Measurements from ENCODE around the gene DCLK3.

Gene DCLK3

GRCh38 chr3:36762918-36763849 is 1.2 kb downstream of the DCLK3 start:
- no peak overlapping the region for H2BK120ac ChIP-seq (ENCODE audit: insufficient read depth, low read length, poor library complexity)
- DNase-seq: no peak
- H4K12ac ChIP-seq (ENCODE audit: low read depth, low read length): no peak overlapping the region
- no peak overlapping the region for H3K4ac ChIP-seq (ENCODE audit: low read depth, low read length)
- no peaks in the 10 kb centered on the region for H3K36me3 ChIP-seq (ENCODE audit: control insufficient read depth in 1 of 2, insufficient read depth in 2 of 2, low read length in 2 of 2)
- H3K4me1 ChIP-seq (ENCODE audit: control insufficient read depth in 1 of 2, insufficient read depth in 2 of 2, low read length in 2 of 2): peaks cover 4 to 8% of the 10 kb centered on the region in 2 experiments
- no peak overlapping the region for H2BK5ac ChIP-seq (ENCODE audit: low read depth, low read length, poor library complexity)
- H3K79me1 ChIP-seq (ENCODE audit: low read length): no peaks in the 10 kb centered on the region
- no peak overlapping the region for H3K27ac ChIP-seq (ENCODE audit: low read depth, low read length)
- H2AFZ ChIP-seq (ENCODE audit: insufficient read depth, low read length, poor library complexity): no peak overlapping the region
- no peak overlapping the region for H2AK5ac ChIP-seq (ENCODE audit: low read length)
- peaks cover 10% of the 10 kb centered on the region for H3K9me3 ChIP-seq (ENCODE audit: insufficient read depth, low read depth, low read length)
- H2BK12ac ChIP-seq (ENCODE audit: low read length): no peak overlapping the region
- no peak overlapping the region for H3K9ac ChIP-seq (ENCODE audit: low read length)
- no peak overlapping the region for H4K91ac ChIP-seq (ENCODE audit: low read depth, low read length)
- peaks cover 28% of the 10 kb centered on the region for H3K27me3 ChIP-seq (ENCODE audit: insufficient read depth, low read length)
- no peak overlapping the region for H3K18ac ChIP-seq (ENCODE audit: low read length)
- WGBS (ENCODE audit: extremely low coverage, insufficient coverage, insufficient read length): no CpG with 5 or more reads among the region's 10 CpGs
- no peak overlapping the region for H3K4me3 ChIP-seq (ENCODE audit: low read depth, low read length)
- H3K23ac ChIP-seq (ENCODE audit: low read length): no peak overlapping the region
- H4K8ac ChIP-seq (ENCODE audit: low read depth, low read length): no peak overlapping the region
- H3K4me2 ChIP-seq (ENCODE audit: low read length): peak overlapping the region; percentile 55
- no peak overlapping the region for H3K14ac ChIP-seq (ENCODE audit: low read length)
- no peaks in the 10 kb centered on the region for H3K79me2 ChIP-seq (ENCODE audit: control insufficient read depth, insufficient read depth, low read length, poor library complexity)

- Histone ChIP-seq H2AK5ac (ENCODE audit: low read length) (no peak overlapping the region), H3K79me2 (ENCODE audit: control insufficient read depth, insufficient read depth, low read length, poor library complexity) (no peaks in the 10 kb centered on the region), H3K23ac (ENCODE audit: low read length) (no peak overlapping the region), H3K9ac (ENCODE audit: low read length) (no peak overlapping the region), H3K18ac (ENCODE audit: low read length) (no peak overlapping the region), H3K4me1 (ENCODE audit: control insufficient read depth in 1 of 2, insufficient read depth in 2 of 2, low read length in 2 of 2) (peaks cover 4 to 8% of the 10 kb centered on the region in 2 experiments), H3K79me1 (ENCODE audit: low read length) (no peaks in the 10 kb centered on the region), H3K9me3 (ENCODE audit: insufficient read depth, low read depth, low read length) (peaks cover 13% of the 10 kb centered on the region), H4K91ac (ENCODE audit: low read depth, low read length) (no peak overlapping the region), H3K27me3 (ENCODE audit: insufficient read depth, low read length) (peaks cover 28% of the 10 kb centered on the region), H3K14ac (ENCODE audit: low read length) (no peak overlapping the region), H2BK12ac (ENCODE audit: low read length) (no peak overlapping the region), H3K4ac (ENCODE audit: low read depth, low read length) (no peak overlapping the region), H2BK120ac (ENCODE audit: insufficient read depth, low read length, poor library complexity) (no peak overlapping the region), H2BK5ac (ENCODE audit: low read depth, low read length, poor library complexity) (no peak overlapping the region), H4K12ac (ENCODE audit: low read depth, low read length) (no peak overlapping the region), H3K4me2 (ENCODE audit: low read length) (no peak overlapping the region), H2AFZ (ENCODE audit: insufficient read depth, low read length, poor library complexity) (no peak overlapping the region), H4K8ac (ENCODE audit: low read depth, low read length) (no peak overlapping the region), H3K4me3 (ENCODE audit: low read depth, low read length) (no peak overlapping the region), H3K27ac (ENCODE audit: low read depth, low read length) (no peak overlapping the region), H3K36me3 (ENCODE audit: control insufficient read depth in 1 of 2, insufficient read depth in 2 of 2, low read length in 2 of 2) (no peaks in the 10 kb centered on the region)
- no CpG with 5 or more reads among the region's 3 CpGs for WGBS (ENCODE audit: extremely low coverage, insufficient coverage, insufficient read length)
- DNase-seq: no peak
These were observed 2.6 kb downstream of the DCLK3 start for GRCh38 chr3:36761779-36762178.

- H3K18ac ChIP-seq (ENCODE audit: low read length): no peak overlapping the region
- H2AK5ac ChIP-seq (ENCODE audit: low read length): no peak overlapping the region
- no peak overlapping the region for H3K4me2 ChIP-seq (ENCODE audit: low read length)
- H3K27ac ChIP-seq (ENCODE audit: low read depth, low read length): no peak overlapping the region
- no peak for DNase-seq
- no peak overlapping the region for H3K4ac ChIP-seq (ENCODE audit: low read depth, low read length)
- H4K12ac ChIP-seq (ENCODE audit: low read depth, low read length): no peak overlapping the region
- H3K9ac ChIP-seq (ENCODE audit: low read length): no peak overlapping the region
- no peak overlapping the region for H3K14ac ChIP-seq (ENCODE audit: low read length)
- no CpG with 5 or more reads among the region's 1 CpG for WGBS (ENCODE audit: extremely low coverage, insufficient coverage, insufficient read length)
- no peaks in the 10 kb centered on the region for H3K36me3 ChIP-seq (ENCODE audit: control insufficient read depth in 1 of 2, insufficient read depth in 2 of 2, low read length in 2 of 2)
- H2BK120ac ChIP-seq (ENCODE audit: insufficient read depth, low read length, poor library complexity): no peak overlapping the region
- H3K79me1 ChIP-seq (ENCODE audit: low read length): no peaks in the 10 kb centered on the region
- no peak overlapping the region for H2BK5ac ChIP-seq (ENCODE audit: low read depth, low read length, poor library complexity)
- no peaks in the 10 kb centered on the region for H3K4me1 ChIP-seq (ENCODE audit: control insufficient read depth in 1 of 2, insufficient read depth in 2 of 2, low read length in 2 of 2)
- H3K79me2 ChIP-seq (ENCODE audit: control insufficient read depth, insufficient read depth, low read length, poor library complexity): no peaks in the 10 kb centered on the region
- H2AFZ ChIP-seq (ENCODE audit: insufficient read depth, low read length, poor library complexity): no peak overlapping the region
- H3K27me3 ChIP-seq (ENCODE audit: insufficient read depth, low read length): no peaks in the 10 kb centered on the region
- peaks cover 3% of the 10 kb centered on the region for H3K9me3 ChIP-seq (ENCODE audit: insufficient read depth, low read depth, low read length)
- H3K23ac ChIP-seq (ENCODE audit: low read length): no peak overlapping the region
- no peak overlapping the region for H4K91ac ChIP-seq (ENCODE audit: low read depth, low read length)
- no peak overlapping the region for H4K8ac ChIP-seq (ENCODE audit: low read depth, low read length)
- H2BK12ac ChIP-seq (ENCODE audit: low read length): no peak overlapping the region
- H3K4me3 ChIP-seq (ENCODE audit: low read depth, low read length): no peak overlapping the region
These were observed 8.1 kb downstream of the DCLK3 start for GRCh38 chr3:36756269-36756668.

- no peak overlapping the region for H3K27ac ChIP-seq (ENCODE audit: low read depth, low read length)
- WGBS (ENCODE audit: extremely low coverage, insufficient coverage, insufficient read length): no CpG with 5 or more reads among the region's 1 CpG
These were observed 13.0 kb downstream of the DCLK3 start for GRCh38 chr3:36751326-36751725.

More at GRCh38 chr3:36751326-36751725, 13.0 kb downstream of the DCLK3 start:
- no peak overlapping the region for H3K9ac ChIP-seq (ENCODE audit: low read length)
- no peak overlapping the region for H4K91ac ChIP-seq (ENCODE audit: low read depth, low read length)
- no peaks in the 10 kb centered on the region for H3K79me1 ChIP-seq (ENCODE audit: low read length)
- H3K4ac ChIP-seq (ENCODE audit: low read depth, low read length): no peak overlapping the region
- DNase-seq: no peak
- H2BK120ac ChIP-seq (ENCODE audit: insufficient read depth, low read length, poor library complexity): no peak overlapping the region
- H3K14ac ChIP-seq (ENCODE audit: low read length): no peak overlapping the region
- H3K4me3 ChIP-seq (ENCODE audit: low read depth, low read length): no peak overlapping the region
- no peak overlapping the region for H3K4me2 ChIP-seq (ENCODE audit: low read length)
- H3K23ac ChIP-seq (ENCODE audit: low read length): no peak overlapping the region
- H3K27me3 ChIP-seq (ENCODE audit: insufficient read depth, low read length): no peaks in the 10 kb centered on the region
- H3K36me3 ChIP-seq (ENCODE audit: control insufficient read depth in 1 of 2, insufficient read depth in 2 of 2, low read length in 2 of 2): no peaks in the 10 kb centered on the region
- no peak overlapping the region for H4K12ac ChIP-seq (ENCODE audit: low read depth, low read length)
- H4K8ac ChIP-seq (ENCODE audit: low read depth, low read length): no peak overlapping the region
- no peak overlapping the region for H2AFZ ChIP-seq (ENCODE audit: insufficient read depth, low read length, poor library complexity)
- no peaks in the 10 kb centered on the region for H3K79me2 ChIP-seq (ENCODE audit: control insufficient read depth, insufficient read depth, low read length, poor library complexity)
- no peaks in the 10 kb centered on the region for H3K4me1 ChIP-seq (ENCODE audit: control insufficient read depth in 1 of 2, insufficient read depth in 2 of 2, low read length in 2 of 2)
- H2BK12ac ChIP-seq (ENCODE audit: low read length): no peak overlapping the region
- H3K18ac ChIP-seq (ENCODE audit: low read length): no peak overlapping the region
- no peak overlapping the region for H2AK5ac ChIP-seq (ENCODE audit: low read length)
- H2BK5ac ChIP-seq (ENCODE audit: low read depth, low read length, poor library complexity): no peak overlapping the region
- H3K9me3 ChIP-seq (ENCODE audit: insufficient read depth, low read depth, low read length): no peaks in the 10 kb centered on the region

Measured in trophoblast cell (in vitro differentiated cells and primary cell).